Psoas muscle (tissue), 8 donors: ENCODE measurements around the gene RPUSD4. TPM values are rescaled to one million over a fixed set of nuclear protein-coding genes. Genes with fewer than 3 reads are reported as not detected.

ENCODE experiments used
- ATAC-seq, 4 donors: fragments of 200-7000 bp; cut with Tn5 transposase; one replicate each; pipeline ENCODE4 v1.9.1; 2020; ENCODE audit warnings: moderate library complexity in 3 of 4, mild to moderate bottlenecking in 2 of 4
- DNase-seq, 2 donors: peaks; one replicate each; pipeline ENCODE4 v3.0.0-alpha.2; 2020
- H3K27ac ChIP-seq: fragments of 200-600 bp; one replicate; pipeline ENCODE4 v1.8.0; 2022
- H3K27me3 ChIP-seq, 3 donors: fragments of 200-600 bp in 1 of 3; one replicate each; pipeline versions ENCODE4 v1.6.1 to v1.8.0; 2013 to 2022; ENCODE audit warnings: low read length in 2 of 3, mild to moderate bottlenecking in 2 of 3, moderate library complexity in 1 of 3; ENCODE audit not compliant: insufficient read depth in 3 of 3
- H3K36me3 ChIP-seq, 2 donors: fragments of 200-600 bp in 1 of 2; one replicate each; pipeline versions ENCODE4 v1.6.1 to v1.8.0; 2013 to 2022; ENCODE audit warnings: low read depth in 1 of 2, mild to moderate bottlenecking in 1 of 2, moderate library complexity in 1 of 2; ENCODE audit not compliant: insufficient read depth in 1 of 2
- H3K4me1 ChIP-seq: fragments of 200-600 bp; one replicate; pipeline ENCODE4 v1.8.0; 2022
- H3K4me3 ChIP-seq: fragments of 200-600 bp; one replicate; pipeline ENCODE4 v1.8.0; 2022; ENCODE audit warnings: mild to moderate bottlenecking
- H3K9me3 ChIP-seq: fragments of 200-600 bp; one replicate; pipeline ENCODE4 v1.8.0; 2022
- CTCF ChIP-seq: fragments of 200-600 bp; IDR thresholded peaks from one replicate; pipeline ENCODE4 v1.8.0; 2022; ENCODE audit warnings: antibody characterized with exemption
- WGBS, 3 donors: extraction: QIAGEN DNeasy Blood & Tissue Kit; methylation state at CpG; one replicate each; pipeline versions ENCODE4 v1.1.6 to v1.1.7; 2013; 5-methylcytosine and 5-hydroxymethylcytosine counted together
- intact Hi-C, 2 donors: fragments of 100-400 bp; cut with DNase I; formaldehyde crosslinking; loops; one replicate each; pipeline versions ENCODE4 v1.11.0 to v1.14.2; 2022
- polyA plus RNA-seq, 3 donors: library from polyadenylated mRNA; stranded (reverse); fragments of 200-250 nt; gene quantifications; one replicate each; pipeline ENCODE4 v1.2.3, GENCODE V29; 2013
- total RNA-seq, 4 donors: library from RNA; stranded (reverse); fragmentation: NEBNext Ultra II Directional in 2 of 4; extraction: Animal tissue kit (Norgen Biotek cat#: 25700) in 2 of 4; gene quantifications; one replicate each; pipeline versions ENCODE4 v1.2.1 to v1.2.4, GENCODE V29; 2021 to 2023
- donor health status: healthy with polysubstance abuse.
- donor health status: DM: no; HTN: no; CAD: no; lungs with moderate emphysema.
- donor health status: Bipolar disorder and iron deficiency.
- donor health status: healthy.
- donor health status: DM: yes; HTN: yes; CAD: no.
- donor health status: DM: no; HTN: no; CAD: no.
- donor health status: DM: no; HTN: no; CAD: no.
- donor health status: DM: yes; HTN: yes; CAD: no.

Gene RPUSD4
- total and polyA plus RNA-seq, 7 donors, result 61.6 to 139 (median 86.7) TPM

- Histone ChIP-seq H3K27ac (no peak overlapping the region), H3K27me3 (peaks cover 0 to 3% (median 0%) of the 10 kb centered on the region in 3 donors), H3K9me3 (no peaks in the 10 kb centered on the region), H3K36me3 (no peaks in the 10 kb centered on the region), H3K4me3 (no peak overlapping the region), H3K4me1 (no peaks in the 10 kb centered on the region)
- DNase-seq (no peak), ATAC-seq (no peak)
- TF ChIP-seq CTCF, result no peak
- intact Hi-C loops, result no loop called here
- WGBS, 3 donors, result 79 to 84% (median 84%) methylated on average over 4 of the region's 4 CpGs
Measured at GRCh38 chr11:126153006-126153405, 58.4 kb downstream of the RPUSD4 start.

GRCh38 chr11:126152586-126152985, 58.9 kb downstream of the RPUSD4 start:
- Histone ChIP-seq H3K27me3 (peaks cover 0 to 3% (median 0%) of the 10 kb centered on the region in 3 donors), H3K9me3 (no peaks in the 10 kb centered on the region), H3K4me3 (no peak overlapping the region), H3K36me3 (no peaks in the 10 kb centered on the region), H3K4me1 (no peaks in the 10 kb centered on the region), H3K27ac (no peak overlapping the region)
- intact Hi-C loops, result no loop called here
- no peak for TF ChIP-seq CTCF
- no peak for ATAC-seq
- no peak for DNase-seq

GRCh38 chr11:126152152-126152551, 59.3 kb downstream of the RPUSD4 start:
- 96 to 97% (median 97%) methylated on average over 1 of the region's 1 CpG for WGBS, 3 donors
- DNase-seq, result no peak
- intact Hi-C loops, result no loop called here
- no peaks in the 10 kb centered on the region for H3K9me3 ChIP-seq
- no peak for TF ChIP-seq CTCF
- no peak overlapping the region for H3K4me3 ChIP-seq
- no peaks in the 10 kb centered on the region for H3K36me3 ChIP-seq
- no peak for ATAC-seq
- H3K4me1 ChIP-seq, result no peaks in the 10 kb centered on the region
- H3K27ac ChIP-seq, result no peak overlapping the region
- H3K27me3 ChIP-seq, result peaks cover 0 to 3% (median 0%) of the 10 kb centered on the region in 3 donors

Other genes with a start within 250 kb of the RPUSD4 start
- gene CDON, start 148.8 kb downstream of the RPUSD4 start, total RNA-seq, result 1 to 10 TPM; 1.3 to 5.6 (median 1.5) TPM
- 1 to 10 TPM in 1 of 3 donors, under 1 TPM in 2; 0.63 to 1.0 (median 0.79) TPM for gene CDON, start 148.8 kb downstream of the RPUSD4 start, polyA plus RNA-seq
- gene FAM118B, start 132 bp upstream of the RPUSD4 start, total RNA-seq, result 10 to 100 TPM; 16.4 to 46.7 (median 24.5) TPM
- gene FAM118B, start 132 bp upstream of the RPUSD4 start, polyA plus RNA-seq, result 10 to 100 TPM; 13.3 to 37.7 (median 15.3) TPM
- gene SRPRA, start 57.2 kb upstream of the RPUSD4 start, total RNA-seq, result 100 to 1,000 TPM in 1 of 4 donors, 10 to 100 TPM in 3; 54.4 to 105 (median 71.2) TPM
- gene SRPRA, start 57.2 kb upstream of the RPUSD4 start, polyA plus RNA-seq, result 10 to 100 TPM; 48.7 to 82.2 (median 76.2) TPM
- gene FOXRED1, start 57.5 kb upstream of the RPUSD4 start, total RNA-seq, result 10 to 100 TPM; 12.3 to 27.7 (median 21.7) TPM
- 10 to 100 TPM; 17.9 to 27.1 (median 18.3) TPM for gene FOXRED1, start 57.5 kb upstream of the RPUSD4 start, polyA plus RNA-seq
- gene TIRAP, start 71.4 kb upstream of the RPUSD4 start, total RNA-seq, result 1 to 10 TPM; 5.8 to 9.6 (median 6.5) TPM
- 1 to 10 TPM; 3.3 to 7.9 (median 4.1) TPM for gene TIRAP, start 71.4 kb upstream of the RPUSD4 start, polyA plus RNA-seq
- gene DCPS, start 92.4 kb upstream of the RPUSD4 start, total RNA-seq, result 10 to 100 TPM; 11.8 to 16.7 (median 14.2) TPM
- gene DCPS, start 92.4 kb upstream of the RPUSD4 start, polyA plus RNA-seq, result 10 to 100 TPM; 12.1 to 20.5 (median 15.5) TPM
- 1 to 10 TPM; 4.1 to 9.3 (median 6.3) TPM for gene ST3GAL4, start 144.0 kb upstream of the RPUSD4 start, total RNA-seq
- 1 to 10 TPM; 3.5 to 4.7 (median 3.6) TPM for gene ST3GAL4, start 144.0 kb upstream of the RPUSD4 start, polyA plus RNA-seq